ENCODE measurements around the gene CBLN1. TPM values are rescaled to one million over a fixed set of nuclear protein-coding genes. Genes with fewer than 3 reads are reported as not detected.

The CBLN1 gene
- total and polyA plus RNA-seq, 2 of the 4 experiments (the other 2 are of a cell fraction) = not detected

DNA sequence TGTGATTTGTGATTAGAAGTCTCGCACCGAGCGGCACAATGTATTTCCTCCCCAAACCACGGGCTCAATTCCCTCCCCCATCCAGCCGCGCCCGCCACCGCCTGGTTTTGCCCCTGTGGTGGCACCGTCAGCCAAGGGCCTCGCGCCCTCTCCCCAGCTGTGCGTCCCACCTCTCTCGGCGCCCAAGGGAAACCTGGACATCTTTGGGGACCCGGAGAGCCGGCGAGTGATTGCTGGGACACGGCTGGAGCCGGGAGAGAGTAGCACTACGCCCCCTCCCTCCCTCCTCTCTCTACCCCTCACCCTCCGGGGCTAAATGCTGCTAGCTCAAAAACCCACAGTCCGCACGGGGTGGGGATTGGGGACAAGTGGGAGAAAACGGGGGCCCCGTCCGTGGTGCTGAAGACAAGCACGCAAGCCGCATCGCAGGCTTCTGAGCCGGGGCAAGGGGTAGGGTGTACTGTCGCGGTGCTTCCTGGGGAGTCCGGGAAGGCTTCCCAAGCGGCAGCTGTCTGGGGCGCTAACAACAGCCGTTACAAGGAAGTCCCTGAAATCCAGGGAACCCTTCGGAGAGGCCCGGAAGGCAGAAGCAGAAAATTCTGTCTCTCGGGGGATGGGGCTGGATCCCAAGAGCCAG is 1.4 kb downstream of the CBLN1 start:
- H4K20me1 ChIP-seq (ENCODE audit: insufficient read depth, low read length) = no peaks in the 10 kb centered on the region
- H3K4me1 ChIP-seq (ENCODE audit: control insufficient read depth, insufficient read depth, low read length) = no peaks in the 10 kb centered on the region
- POLR2A ChIA-PET (ENCODE audit: unreplicated experiment) = no interaction called here
- H3K56ac ChIP-seq (ENCODE audit: extremely low read depth, insufficient read depth, low read length) = no peak overlapping the region
- no peak overlapping the region for H2BK20ac ChIP-seq (ENCODE audit: low read depth, low read length)
- no peak overlapping the region for H3K27ac ChIP-seq (ENCODE audit: insufficient read depth, low read length)
- no peak overlapping the region for H3K14ac ChIP-seq (replicated peaks; ENCODE audit: low read depth, low read length)
- H3K9ac ChIP-seq (ENCODE audit: low read depth, low read length) = no peak overlapping the region
- no peak overlapping the region for H2BK15ac ChIP-seq (ENCODE audit: low read depth, low read length)
- 0% methylated on average over 6 of the region's 39 CpGs; no CpG with 5 or more reads in 1 of the 2 experiments for WGBS, 2 experiments (ENCODE audit: extremely low coverage in 2 of 2, insufficient read length in 1 of 2)
- CTCF ChIA-PET = no interaction called here
- no peak overlapping the region for H3K4ac ChIP-seq (ENCODE audit: low read depth, low read length)
- no peaks in the 10 kb centered on the region for H3K9me3 ChIP-seq (ENCODE audit: control insufficient read depth, insufficient read depth, low read length)
- H3K18ac ChIP-seq (ENCODE audit: low read depth, low read length) = no peak overlapping the region
- H2BK5ac ChIP-seq (ENCODE audit: low read depth, low read length, poor library complexity, severe bottlenecking) = no peak overlapping the region
- H3K4me3 ChIP-seq (ENCODE audit: insufficient read depth, low read depth, low read length) = no peak overlapping the region
- H3K36me3 ChIP-seq (ENCODE audit: control insufficient read depth, insufficient read depth, low read length) = no peaks in the 10 kb centered on the region
- no peak overlapping the region for H2AK9ac ChIP-seq (replicated peaks; ENCODE audit: low read depth, low read length, poor library complexity)
- DNase-seq (no peak), ATAC-seq (ENCODE audit: low read depth) (no peak)
- dilution Hi-C loops (cut with HindIII; ENCODE audit: low sequenced_read_pairs, unreplicated experiment) (no loop called here), in situ Hi-C loops (cut with MboI; ENCODE audit: low sequenced_read_pairs) (no loop called here), intact Hi-C loops (cut with micrococcal nuclease) (no loop called here)
- H3K79me1 ChIP-seq (ENCODE audit: low read depth in 1 of 2, low read length in 2 of 2) = no peaks in the 10 kb centered on the region
- H2AK5ac ChIP-seq (ENCODE audit: low read depth, low read length) = no peak overlapping the region
- no peaks in the 10 kb centered on the region for H3K9me1 ChIP-seq (ENCODE audit: insufficient read depth, low read length)
- no peak overlapping the region for H4K5ac ChIP-seq (ENCODE audit: low read depth, low read length)
- H3K4me2 ChIP-seq (ENCODE audit: low read depth, low read length) = no peak overlapping the region
- H4K8ac ChIP-seq (ENCODE audit: low read depth in 2 of 2, low read length in 2 of 2) = no peak overlapping the region
- H2BK120ac ChIP-seq (ENCODE audit: low read depth, low read length) = no peak overlapping the region
- H3K27me3 ChIP-seq (ENCODE audit: control insufficient read depth, insufficient read depth, low read length) = peaks cover 68% of the 10 kb centered on the region
- no TSS peak for BruUV-seq (replicated peaks)
- no peak overlapping the region for H4K91ac ChIP-seq (ENCODE audit: insufficient read depth, low read depth, low read length)
- H2AFZ ChIP-seq (replicated peaks; ENCODE audit: low read length, poor library complexity) = no peak overlapping the region
- TF ChIP-seq SMC3 (IDR thresholded peaks at IDR 0.05; ENCODE audit: low read depth, low read length) (no peak), MXI1 (IDR thresholded peaks at IDR 0.05; ENCODE audit: borderline replicate concordance, low read depth, low read length) (no peak), RAD21 (IDR thresholded peaks at IDR 0.05; ENCODE audit: low read length) (no peak), FOS (IDR thresholded peaks at IDR 0.05; ENCODE audit: low read depth, low read length) (no peak), CEBPB (IDR thresholded peaks at IDR 0.05; ENCODE audit: low read depth, low read length) (no peak), USF2 (IDR thresholded peaks at IDR 0.05; ENCODE audit: low read depth, low read length) (no peak), CTCF (conservative IDR thresholded peaks at IDR 0.05; ENCODE audit: low read depth, low read length) (no peak), CHD1 (IDR thresholded peaks at IDR 0.05; ENCODE audit: low read depth, low read length) (no peak), RCOR1 (IDR thresholded peaks at IDR 0.05; ENCODE audit: insufficient replicate concordance, low read length) (no peak), MAZ (IDR thresholded peaks at IDR 0.05; ENCODE audit: borderline replicate concordance, low read depth, low read length) (no peak), RFX5 (IDR thresholded peaks at IDR 0.05; ENCODE audit: low read depth, low read length) (no peak), ELK1 (IDR thresholded peaks at IDR 0.05; ENCODE audit: borderline replicate concordance, low read depth, low read length) (no peak), NFE2L2 (IDR thresholded peaks at IDR 0.05; ENCODE audit: low read depth, low read length) (no peak), BHLHE40 (IDR thresholded peaks at IDR 0.05; ENCODE audit: low read depth, low read length) (no peak), MAFK (IDR thresholded peaks at IDR 0.05; ENCODE audit: low read depth, low read length) (no peak)
- H3K23ac ChIP-seq (ENCODE audit: low read depth, low read length) = no peak overlapping the region
